Suprapubic skin (tissue), 4 donors: ENCODE measurements around the gene AMD1. TPM values are rescaled to one million over a fixed set of nuclear protein-coding genes. Genes with fewer than 3 reads are reported as not detected.
"Not testable (repeated sequence)": the region's sequence is repeated elsewhere in the genome, so short reads cannot be mapped to it uniquely, and the experiment has no call there.

ENCODE experiments used
- DNase-seq, 2 donors: peaks; one replicate each; pipeline ENCODE4 v3.0.0-alpha.2; 2019; ENCODE audit warnings: low spot score in 2 of 2
- H3K27ac ChIP-seq: fragments of 200-600 bp; sonication (generic); one replicate; pipeline ENCODE4 v1.5.1; 2019
- H3K27me3 ChIP-seq: fragments of 200-600 bp; sonication (generic); one replicate; pipeline ENCODE4 v1.5.1; 2019
- H3K36me3 ChIP-seq: fragments of 200-600 bp; sonication (generic); one replicate; pipeline ENCODE4 v1.5.1; 2019
- H3K4me1 ChIP-seq: fragments of 200-600 bp; sonication (generic); one replicate; pipeline ENCODE4 v1.5.1; 2019
- H3K4me3 ChIP-seq: fragments of 200-600 bp; sonication (generic); one replicate; pipeline ENCODE4 v1.5.1; 2019; ENCODE audit warnings: mild to moderate bottlenecking
- H3K9me3 ChIP-seq: fragments of 200-600 bp; sonication (generic); one replicate; pipeline ENCODE4 v1.5.1; 2019
- EP300 ChIP-seq: sonication (generic); formaldehyde crosslinking; IDR thresholded peaks from one replicate; pipeline ENCODE4 v1.6.1; 2017; ENCODE audit warnings: antibody characterized with exemption
- POLR2A ChIP-seq, 2 donors: fragments of 450-650 bp; IDR thresholded peaks; one replicate each; pipeline ENCODE4 v1.6.1; 2017; ENCODE audit warnings: antibody characterized with exemption in 2 of 2, mild to moderate bottlenecking in 2 of 2, moderate library complexity in 2 of 2
- POLR2AphosphoS5 ChIP-seq, 3 donors: sonication (generic); formaldehyde crosslinking; IDR thresholded peaks; one replicate each; pipeline ENCODE4 v1.6.1; 2017; ENCODE audit warnings: antibody characterized with exemption in 3 of 3
- whole genome bisulfite sequencing: methylation state at CpG from one replicate; pipeline ENCODE4 v1.1.5; 2018; 5-methylcytosine and 5-hydroxymethylcytosine counted together
- total RNA-seq, 4 donors: library from RNA; depleted of rRNA; stranded (reverse); fragments of >200 nt; gene quantifications; one replicate each; pipeline ENCODE4 v1.1.0, GENCODE V29; 2016
- TF ChIP-seq, protein P1 (sequence below), 2 donors: fragments of 200-600 bp in 1 of 2; fragments of 450-650 bp in 1 of 2; sonication (generic) in 1 of 2; IDR thresholded peaks; one replicate each; pipeline ENCODE4 v1.5.1; 2016 to 2019; ENCODE audit warnings: antibody characterized with exemption in 2 of 2, mild to moderate bottlenecking in 1 of 2, moderate library complexity in 1 of 2

AMD1 gene
- 10 to 100 TPM; 55.4 to 75.7 (median 69.3) TPM for total RNA-seq

DNA sequence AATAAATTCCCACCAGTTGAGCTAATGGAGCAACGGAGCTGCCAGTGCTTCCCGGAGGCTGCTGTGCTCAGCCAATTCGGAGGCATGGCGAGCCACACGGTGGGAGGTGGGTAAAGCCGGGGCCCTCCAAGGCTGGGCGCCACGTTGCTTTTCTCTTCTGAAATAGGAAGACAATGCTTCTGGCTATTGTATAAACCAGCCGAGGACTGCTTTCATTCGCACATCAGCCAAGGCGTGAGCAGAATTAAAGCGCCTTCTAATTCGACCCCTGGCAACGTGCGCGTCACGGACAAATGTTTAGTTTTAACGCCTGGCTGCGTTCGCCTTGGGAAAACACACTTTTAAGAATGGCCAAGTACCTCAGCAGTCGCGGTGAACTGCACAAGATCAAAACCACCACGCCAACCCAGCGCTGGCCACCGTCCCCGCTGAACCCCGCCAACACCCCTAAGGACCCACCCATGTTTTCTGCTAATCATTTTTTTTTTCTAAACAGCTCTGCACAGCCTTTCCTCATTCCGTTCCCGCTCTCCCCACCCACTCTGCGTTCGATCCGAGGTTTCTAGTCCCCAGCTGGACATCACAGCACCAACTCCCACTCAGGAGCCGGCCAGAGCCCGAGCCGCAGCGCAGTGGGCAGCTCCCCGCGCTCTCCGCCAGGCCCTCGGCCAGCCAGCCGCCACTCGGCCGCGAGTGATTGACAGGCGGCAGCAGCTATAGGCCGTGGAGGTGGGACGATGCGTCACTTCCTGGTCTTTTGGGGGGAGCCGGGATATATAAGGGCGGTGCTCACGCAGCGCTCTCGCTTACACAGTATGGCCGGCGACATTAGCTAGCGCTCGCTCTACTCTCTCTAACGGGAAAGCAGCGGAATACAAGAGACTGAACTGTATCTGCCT, at the start of gene AMD1:
Gene AMD1 (plus strand): TSS at position 805 of the 899 bp plus-strand sequence. CDS start 321 bp downstream, outside the sequence.
- H3K27me3 ChIP-seq, result no peaks in the 10 kb centered on the region
- peak; percentile 98 for DNase-seq
- H3K4me3 ChIP-seq, result peak within 1 kb of the TSS; percentile 97
- peak within 1 kb of the TSS; percentile 96 for H3K27ac ChIP-seq
- H3K36me3 ChIP-seq, result no peaks in the 10 kb centered on the region
- peak; percentile 98 to 100 (median 100) for TF ChIP-seq POLR2AphosphoS5 (IDR thresholded peaks at IDR 0.05)
- TF ChIP-seq EP300, result no peak
- TF ChIP-seq, protein P1, sequence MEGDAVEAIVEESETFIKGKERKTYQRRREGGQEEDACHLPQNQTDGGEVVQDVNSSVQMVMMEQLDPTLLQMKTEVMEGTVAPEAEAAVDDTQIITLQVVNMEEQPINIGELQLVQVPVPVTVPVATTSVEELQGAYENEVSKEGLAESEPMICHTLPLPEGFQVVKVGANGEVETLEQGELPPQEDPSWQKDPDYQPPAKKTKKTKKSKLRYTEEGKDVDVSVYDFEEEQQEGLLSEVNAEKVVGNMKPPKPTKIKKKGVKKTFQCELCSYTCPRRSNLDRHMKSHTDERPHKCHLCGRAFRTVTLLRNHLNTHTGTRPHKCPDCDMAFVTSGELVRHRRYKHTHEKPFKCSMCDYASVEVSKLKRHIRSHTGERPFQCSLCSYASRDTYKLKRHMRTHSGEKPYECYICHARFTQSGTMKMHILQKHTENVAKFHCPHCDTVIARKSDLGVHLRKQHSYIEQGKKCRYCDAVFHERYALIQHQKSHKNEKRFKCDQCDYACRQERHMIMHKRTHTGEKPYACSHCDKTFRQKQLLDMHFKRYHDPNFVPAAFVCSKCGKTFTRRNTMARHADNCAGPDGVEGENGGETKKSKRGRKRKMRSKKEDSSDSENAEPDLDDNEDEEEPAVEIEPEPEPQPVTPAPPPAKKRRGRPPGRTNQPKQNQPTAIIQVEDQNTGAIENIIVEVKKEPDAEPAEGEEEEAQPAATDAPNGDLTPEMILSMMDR (IDR thresholded peaks at IDR 0.05), result no peak
- TF ChIP-seq POLR2A (IDR thresholded peaks at IDR 0.05), result peak; percentile 99
- peaks cover 34% of the 10 kb centered on the region for H3K4me1 ChIP-seq
- WGBS, result 0% methylated on average over 56 of the region's 59 CpGs
- H3K9me3 ChIP-seq, result no peaks in the 10 kb centered on the region

GRCh38 chr6:110826236-110827129, 48.1 kb upstream of the AMD1 start:
- no peak for DNase-seq
- Histone ChIP-seq H3K36me3 (no peaks in the 10 kb centered on the region), H3K9me3 (no peaks in the 10 kb centered on the region), H3K27ac (peak overlapping the region; percentile 58), H3K4me1 (peaks cover 17% of the 10 kb centered on the region), H3K4me3 (no peak overlapping the region), H3K27me3 (no peaks in the 10 kb centered on the region)
- TF ChIP-seq, protein P1 (IDR thresholded peaks at IDR 0.05), result no peak
- no peak for TF ChIP-seq EP300
- 60% methylated on average over 9 of the region's 9 CpGs for WGBS

- TF ChIP-seq POLR2AphosphoS5 (IDR thresholded peaks at IDR 0.05) (no peak), POLR2A (IDR thresholded peaks at IDR 0.05) (no peak), EP300 (no peak)
- TF ChIP-seq, protein P1 (IDR thresholded peaks at IDR 0.05), result no peak
- Histone ChIP-seq H3K9me3 (no peaks in the 10 kb centered on the region), H3K4me1 (no peaks in the 10 kb centered on the region), H3K36me3 (no peaks in the 10 kb centered on the region), H3K4me3 (no peak overlapping the region), H3K27me3 (no peaks in the 10 kb centered on the region), H3K27ac (no peak overlapping the region)
- WGBS, result 38% methylated on average over 1 of the region's 1 CpG
- DNase-seq, result no peak
Observed at GRCh38 chr6:110828396-110828795, 46.2 kb upstream of the AMD1 start.

- 82% methylated on average over 6 of the region's 6 CpGs for WGBS
- H3K9me3 ChIP-seq, result no peaks in the 10 kb centered on the region
- H3K27ac ChIP-seq, result no peak overlapping the region
- no peak for DNase-seq
- H3K27me3 ChIP-seq, result no peaks in the 10 kb centered on the region
- no peaks in the 10 kb centered on the region for H3K4me1 ChIP-seq
- H3K36me3 ChIP-seq, result no peaks in the 10 kb centered on the region
- H3K4me3 ChIP-seq, result no peak overlapping the region
- no peak for TF ChIP-seq POLR2AphosphoS5 (IDR thresholded peaks at IDR 0.05)
- TF ChIP-seq, protein P1 (IDR thresholded peaks at IDR 0.05), result no peak
- TF ChIP-seq EP300, result no peak
- TF ChIP-seq POLR2A (IDR thresholded peaks at IDR 0.05), result no peak
Observed at GRCh38 chr6:110831405-110831804, 43.2 kb upstream of the AMD1 start.

DNA sequence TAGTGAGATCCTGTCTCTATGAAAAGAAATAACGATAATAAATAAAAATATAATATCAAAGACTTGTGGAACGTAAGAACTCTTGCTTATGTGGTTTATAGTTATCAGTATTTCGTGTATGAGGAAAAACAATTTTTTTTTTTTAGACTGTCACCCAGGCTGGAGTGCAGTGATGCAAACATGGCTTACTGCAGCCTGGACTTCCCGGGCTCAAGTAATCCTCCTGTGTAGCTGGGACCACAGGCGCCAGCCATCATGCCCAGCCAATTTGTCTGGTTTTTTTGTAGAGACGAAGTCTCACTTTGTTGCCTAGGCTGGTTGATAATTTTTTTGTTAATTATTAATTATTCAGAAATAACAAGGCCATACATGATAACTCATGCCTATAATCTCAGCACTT, 40.8 kb upstream of the AMD1 start:
- Histone ChIP-seq H3K27me3 (no peaks in the 10 kb centered on the region), H3K4me1 (no peaks in the 10 kb centered on the region), H3K9me3 (no peaks in the 10 kb centered on the region), H3K27ac (no peak overlapping the region), H3K36me3 (no peaks in the 10 kb centered on the region), H3K4me3 (no peak overlapping the region)
- WGBS, result 93% methylated on average over 6 of the region's 6 CpGs
- no peak for DNase-seq
- TF ChIP-seq, protein P1 (IDR thresholded peaks at IDR 0.05), result no peak
- TF ChIP-seq EP300, result no peak
- no peak for TF ChIP-seq POLR2AphosphoS5 (IDR thresholded peaks at IDR 0.05)
- TF ChIP-seq POLR2A (IDR thresholded peaks at IDR 0.05), result no peak

GRCh38 chr6:110835751-110836150, 38.8 kb upstream of the AMD1 start:
- H3K36me3 ChIP-seq, H3K4me3 ChIP-seq, H3K9me3 ChIP-seq, DNase-seq, H3K4me1 ChIP-seq, H3K27ac ChIP-seq, H3K27me3 ChIP-seq: not testable (repeated sequence)
- WGBS, result 81% methylated on average over 5 of the region's 5 CpGs
